Measurements from ENCODE around the gene SLC25A52. TPM values are rescaled to one million over a fixed set of nuclear protein-coding genes. Genes with fewer than 3 reads are reported as not detected.
A peak's percentile ranks its signal among the peaks of the same experiment; 100 is the strongest.

SLC25A52 gene
- total and polyA plus RNA-seq, 2 experiments from 2014 or later: not detected

DNA sequence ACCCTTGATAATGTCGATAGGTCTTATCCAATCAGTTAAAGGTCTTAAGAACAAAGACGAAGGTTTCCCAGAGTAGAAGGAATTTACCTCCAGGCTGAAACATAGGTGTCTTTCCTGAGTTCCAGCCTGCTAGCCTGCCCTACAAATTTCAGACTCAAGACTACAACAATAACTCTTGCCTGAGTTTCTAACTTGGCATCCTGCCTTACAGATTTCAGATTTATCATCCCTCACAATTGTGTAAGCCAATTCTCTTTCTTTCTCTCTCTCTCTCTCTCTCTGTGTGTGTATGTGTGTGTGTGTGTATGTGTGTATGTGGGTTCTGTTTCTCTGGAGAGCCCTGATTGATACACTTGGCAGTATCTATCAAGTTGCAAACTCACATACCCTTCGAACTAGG lies 39.1 kb downstream of the SLC25A52 start:
- no peak overlapping the region for H3K27ac ChIP-seq (ENCODE audit: low read depth)
- H3K9me3 Mint-ChIP-seq: peaks cover 12% of the 10 kb centered on the region
- peaks cover 3% of the 10 kb centered on the region; the same call in 2 of the 3 replicates for H3K4me1 Mint-ChIP-seq
- H3K9me2 ChIP-seq (ENCODE audit: insufficient read depth): no peaks in the 10 kb centered on the region; the same call in 1 of the 2 replicates
- no peaks in the 10 kb centered on the region for H3K36me3 ChIP-seq (ENCODE audit: insufficient read depth)
- H3K27ac Mint-ChIP-seq: no peak overlapping the region
- H3K79me2 ChIP-seq (replicated peaks; ENCODE audit: insufficient read depth): no peaks in the 10 kb centered on the region
- peaks cover 12% of the 10 kb centered on the region; the same call in 2 of the 3 replicates for H3K36me3 Mint-ChIP-seq (ENCODE audit: low read depth)
- H3K4me1 ChIP-seq (ENCODE audit: insufficient read depth): peaks cover 2% of the 10 kb centered on the region; the same call in 1 of the 2 replicates
- H3F3A ChIP-seq (replicated peaks; ENCODE audit: low read depth): no peaks in the 10 kb centered on the region
- DNase-seq (ENCODE audit: low spot score) (no peak), ATAC-seq (no peak)
- no peak overlapping the region for H3K4me3 Mint-ChIP-seq
- TF ChIP-seq ZNF331 (CRISPR knock-in tag; IDR thresholded peaks at IDR 0.05; ENCODE audit: low read depth): no peak
- TF ChIP-seq NANOG (IDR thresholded peaks at IDR 0.05; ENCODE audit: borderline replicate concordance): no peak
- TF ChIP-seq JUNB (IDR thresholded peaks at IDR 0.05; ENCODE audit: unreplicated experiment): no peak
- TF ChIP-seq, protein P1, sequence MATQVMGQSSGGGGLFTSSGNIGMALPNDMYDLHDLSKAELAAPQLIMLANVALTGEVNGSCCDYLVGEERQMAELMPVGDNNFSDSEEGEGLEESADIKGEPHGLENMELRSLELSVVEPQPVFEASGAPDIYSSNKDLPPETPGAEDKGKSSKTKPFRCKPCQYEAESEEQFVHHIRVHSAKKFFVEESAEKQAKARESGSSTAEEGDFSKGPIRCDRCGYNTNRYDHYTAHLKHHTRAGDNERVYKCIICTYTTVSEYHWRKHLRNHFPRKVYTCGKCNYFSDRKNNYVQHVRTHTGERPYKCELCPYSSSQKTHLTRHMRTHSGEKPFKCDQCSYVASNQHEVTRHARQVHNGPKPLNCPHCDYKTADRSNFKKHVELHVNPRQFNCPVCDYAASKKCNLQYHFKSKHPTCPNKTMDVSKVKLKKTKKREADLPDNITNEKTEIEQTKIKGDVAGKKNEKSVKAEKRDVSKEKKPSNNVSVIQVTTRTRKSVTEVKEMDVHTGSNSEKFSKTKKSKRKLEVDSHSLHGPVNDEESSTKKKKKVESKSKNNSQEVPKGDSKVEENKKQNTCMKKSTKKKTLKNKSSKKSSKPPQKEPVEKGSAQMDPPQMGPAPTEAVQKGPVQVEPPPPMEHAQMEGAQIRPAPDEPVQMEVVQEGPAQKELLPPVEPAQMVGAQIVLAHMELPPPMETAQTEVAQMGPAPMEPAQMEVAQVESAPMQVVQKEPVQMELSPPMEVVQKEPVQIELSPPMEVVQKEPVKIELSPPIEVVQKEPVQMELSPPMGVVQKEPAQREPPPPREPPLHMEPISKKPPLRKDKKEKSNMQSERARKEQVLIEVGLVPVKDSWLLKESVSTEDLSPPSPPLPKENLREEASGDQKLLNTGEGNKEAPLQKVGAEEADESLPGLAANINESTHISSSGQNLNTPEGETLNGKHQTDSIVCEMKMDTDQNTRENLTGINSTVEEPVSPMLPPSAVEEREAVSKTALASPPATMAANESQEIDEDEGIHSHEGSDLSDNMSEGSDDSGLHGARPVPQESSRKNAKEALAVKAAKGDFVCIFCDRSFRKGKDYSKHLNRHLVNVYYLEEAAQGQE (IDR thresholded peaks at IDR 0.05; ENCODE audit: unreplicated experiment): no peak
- TF ChIP-seq, protein P2, sequence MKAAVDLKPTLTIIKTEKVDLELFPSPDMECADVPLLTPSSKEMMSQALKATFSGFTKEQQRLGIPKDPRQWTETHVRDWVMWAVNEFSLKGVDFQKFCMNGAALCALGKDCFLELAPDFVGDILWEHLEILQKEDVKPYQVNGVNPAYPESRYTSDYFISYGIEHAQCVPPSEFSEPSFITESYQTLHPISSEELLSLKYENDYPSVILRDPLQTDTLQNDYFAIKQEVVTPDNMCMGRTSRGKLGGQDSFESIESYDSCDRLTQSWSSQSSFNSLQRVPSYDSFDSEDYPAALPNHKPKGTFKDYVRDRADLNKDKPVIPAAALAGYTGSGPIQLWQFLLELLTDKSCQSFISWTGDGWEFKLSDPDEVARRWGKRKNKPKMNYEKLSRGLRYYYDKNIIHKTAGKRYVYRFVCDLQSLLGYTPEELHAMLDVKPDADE (IDR thresholded peaks at IDR 0.05): no peak
- TF ChIP-seq STAT1 (IDR thresholded peaks at IDR 0.05; ENCODE audit: unreplicated experiment): no peak
- TF ChIP-seq EZH2phosphoT487 (IDR thresholded peaks at IDR 0.05; ENCODE audit: unreplicated experiment): no peak
- TF ChIP-seq POLR2AphosphoS5 (IDR thresholded peaks at IDR 0.05; ENCODE audit: low read depth): no peak
- TF ChIP-seq CREB1 (CRISPR knock-in tag; IDR thresholded peaks at IDR 0.05; ENCODE audit: low read depth): no peak
- no peak for TF ChIP-seq EZH2 (IDR thresholded peaks at IDR 0.05; ENCODE audit: low read depth, unreplicated experiment)
- TF ChIP-seq, protein P3, sequence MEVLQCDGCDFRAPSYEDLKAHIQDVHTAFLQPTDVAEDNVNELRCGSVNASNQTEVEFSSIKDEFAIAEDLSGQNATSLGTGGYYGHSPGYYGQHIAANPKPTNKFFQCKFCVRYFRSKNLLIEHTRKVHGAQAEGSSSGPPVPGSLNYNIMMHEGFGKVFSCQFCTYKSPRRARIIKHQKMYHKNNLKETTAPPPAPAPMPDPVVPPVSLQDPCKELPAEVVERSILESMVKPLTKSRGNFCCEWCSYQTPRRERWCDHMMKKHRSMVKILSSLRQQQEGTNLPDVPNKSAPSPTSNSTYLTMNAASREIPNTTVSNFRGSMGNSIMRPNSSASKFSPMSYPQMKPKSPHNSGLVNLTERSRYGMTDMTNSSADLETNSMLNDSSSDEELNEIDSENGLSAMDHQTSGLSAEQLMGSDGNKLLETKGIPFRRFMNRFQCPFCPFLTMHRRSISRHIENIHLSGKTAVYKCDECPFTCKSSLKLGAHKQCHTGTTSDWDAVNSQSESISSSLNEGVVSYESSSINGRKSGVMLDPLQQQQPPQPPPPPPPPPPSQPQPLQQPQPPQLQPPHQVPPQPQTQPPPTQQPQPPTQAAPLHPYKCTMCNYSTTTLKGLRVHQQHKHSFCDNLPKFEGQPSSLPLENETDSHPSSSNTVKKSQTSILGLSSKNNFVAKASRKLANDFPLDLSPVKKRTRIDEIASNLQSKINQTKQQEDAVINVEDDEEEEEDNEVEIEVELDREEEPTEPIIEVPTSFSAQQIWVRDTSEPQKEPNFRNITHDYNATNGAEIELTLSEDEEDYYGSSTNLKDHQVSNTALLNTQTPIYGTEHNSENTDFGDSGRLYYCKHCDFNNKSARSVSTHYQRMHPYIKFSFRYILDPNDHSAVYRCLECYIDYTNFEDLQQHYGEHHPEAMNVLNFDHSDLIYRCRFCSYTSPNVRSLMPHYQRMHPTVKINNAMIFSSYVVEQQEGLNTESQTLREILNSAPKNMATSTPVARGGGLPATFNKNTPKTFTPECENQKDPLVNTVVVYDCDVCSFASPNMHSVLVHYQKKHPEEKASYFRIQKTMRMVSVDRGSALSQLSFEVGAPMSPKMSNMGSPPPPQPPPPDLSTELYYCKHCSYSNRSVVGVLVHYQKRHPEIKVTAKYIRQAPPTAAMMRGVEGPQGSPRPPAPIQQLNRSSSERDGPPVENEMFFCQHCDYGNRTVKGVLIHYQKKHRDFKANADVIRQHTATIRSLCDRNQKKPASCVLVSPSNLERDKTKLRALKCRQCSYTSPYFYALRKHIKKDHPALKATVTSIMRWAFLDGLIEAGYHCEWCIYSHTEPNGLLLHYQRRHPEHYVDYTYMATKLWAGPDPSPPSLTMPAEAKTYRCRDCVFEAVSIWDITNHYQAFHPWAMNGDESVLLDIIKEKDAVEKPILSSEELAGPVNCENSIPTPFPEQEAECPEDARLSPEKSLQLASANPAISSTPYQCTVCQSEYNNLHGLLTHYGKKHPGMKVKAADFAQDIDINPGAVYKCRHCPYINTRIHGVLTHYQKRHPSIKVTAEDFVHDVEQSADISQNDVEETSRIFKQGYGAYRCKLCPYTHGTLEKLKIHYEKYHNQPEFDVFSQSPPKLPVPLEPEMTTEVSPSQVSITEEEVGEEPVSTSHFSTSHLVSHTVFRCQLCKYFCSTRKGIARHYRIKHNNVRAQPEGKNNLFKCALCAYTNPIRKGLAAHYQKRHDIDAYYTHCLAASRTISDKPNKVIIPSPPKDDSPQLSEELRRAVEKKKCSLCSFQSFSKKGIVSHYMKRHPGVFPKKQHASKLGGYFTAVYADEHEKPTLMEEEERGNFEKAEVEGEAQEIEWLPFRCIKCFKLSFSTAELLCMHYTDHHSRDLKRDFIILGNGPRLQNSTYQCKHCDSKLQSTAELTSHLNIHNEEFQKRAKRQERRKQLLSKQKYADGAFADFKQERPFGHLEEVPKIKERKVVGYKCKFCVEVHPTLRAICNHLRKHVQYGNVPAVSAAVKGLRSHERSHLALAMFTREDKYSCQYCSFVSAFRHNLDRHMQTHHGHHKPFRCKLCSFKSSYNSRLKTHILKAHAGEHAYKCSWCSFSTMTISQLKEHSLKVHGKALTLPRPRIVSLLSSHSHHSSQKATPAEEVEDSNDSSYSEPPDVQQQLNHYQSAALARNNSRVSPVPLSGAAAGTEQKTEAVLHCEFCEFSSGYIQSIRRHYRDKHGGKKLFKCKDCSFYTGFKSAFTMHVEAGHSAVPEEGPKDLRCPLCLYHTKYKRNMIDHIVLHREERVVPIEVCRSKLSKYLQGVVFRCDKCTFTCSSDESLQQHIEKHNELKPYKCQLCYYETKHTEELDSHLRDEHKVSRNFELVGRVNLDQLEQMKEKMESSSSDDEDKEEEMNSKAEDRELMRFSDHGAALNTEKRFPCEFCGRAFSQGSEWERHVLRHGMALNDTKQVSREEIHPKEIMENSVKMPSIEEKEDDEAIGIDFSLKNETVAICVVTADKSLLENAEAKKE (CRISPR knock-in tag; IDR thresholded peaks at IDR 0.05): no peak
- peaks cover 2% of the 10 kb centered on the region for H3K27me3 Mint-ChIP-seq (ENCODE audit: insufficient read depth, low read depth, poor library complexity)
- H3K27me3 ChIP-seq (ENCODE audit: insufficient read depth): no peaks in the 10 kb centered on the region
- no peak overlapping the region for H3K4me3 ChIP-seq
- H4K20me1 ChIP-seq (replicated peaks; ENCODE audit: insufficient read depth): no peaks in the 10 kb centered on the region
- H2AFZ ChIP-seq: peak overlapping the region; percentile 48; the same call in 1 of the 2 replicates
- H3K4me2 ChIP-seq: no peak overlapping the region

All from GM23338 (cell line).